Heart left ventricle (tissue), 13 donors: ENCODE results near the gene TMEM255A.

ENCODE experiments used
- CTCF ChIP-seq, 12 donors: fragments of 200-600 bp; sonication (generic) in 4 of 12; IDR thresholded peaks; one replicate each; pipeline versions ENCODE4 v1.5.0 to v1.8.0; 2018 to 2022; ENCODE audit warnings: antibody characterized with exemption in 12 of 12, mild to moderate bottlenecking in 5 of 12
- POLR2A ChIP-seq, 2 donors: fragments of 450-650 bp; IDR thresholded peaks; one replicate each; pipeline ENCODE4 v1.6.1; 2017; ENCODE audit warnings: antibody characterized with exemption in 2 of 2, mild to moderate bottlenecking in 2 of 2, moderate library complexity in 2 of 2
- donor health status: ischemic (EF 13 %, LVEDD 7.1; RV severe dilation, severe dysfunction).
- donor health status: DM: no; HTN: yes; CAD: no.
- donor health status: DM: no; HTN: no; CAD: no.
- donor health status: ischemic (EF 25% LVEDD 6.9; RV normal size, moderate dysfunction).
- donor health status: ischemic (EF 25% LVEDD 5.7; RV mildly dilated, moderate dysfunction).
- donor health status: ischemic (EF 35%, LVEDD 5.7; RV mildly dilated, moderate dysfunction).
- donor health status: nonischemic (EF 11% LVEDD 7.7; RV severe dilation, severe dysfunction).
- donor health status: DM: yes; HTN: yes; CAD: no.
- donor health status: PGD.
- donor health status: ischemic (EF 29% LVEDD 5.4; RV normal size, mild dysfunction).
- donor health status: nonischemic (EF 23%, LVEDD 6.1; RV moderate dilation, normal function).

- TF ChIP-seq CTCF (IDR thresholded peaks at IDR 0.05) (no peak), POLR2A (IDR thresholded peaks at IDR 0.05) (no peak)
Observed at GRCh38 chrX:120301960-120302359, 9.3 kb downstream of the TMEM255A start.
